ENCODE measurements around the gene DET1.
"Not testable (repeated sequence)": the region's sequence is repeated elsewhere in the genome, so short reads cannot be mapped to it uniquely, and the experiment has no call there.

The DET1 gene

GRCh38 chr15:88539441-88539840, 7.0 kb downstream of the DET1 start:
- Histone ChIP-seq H3K4me1 (ENCODE audit: control insufficient read depth, insufficient read depth, low read length) (peaks cover 2% of the 10 kb centered on the region), H3K27me3 (replicated peaks; ENCODE audit: control insufficient read depth, insufficient read depth, low read length) (no peaks in the 10 kb centered on the region), H3K9ac (ENCODE audit: low read length) (no peak overlapping the region), H3K9me3 (ENCODE audit: control insufficient read depth, low read length) (no peaks in the 10 kb centered on the region), H3K36me3 (ENCODE audit: control insufficient read depth, insufficient read depth, low read length, severe bottlenecking) (no peaks in the 10 kb centered on the region), H3K4me3 (ENCODE audit: low read length) (no peak overlapping the region)
- DNase-seq (ENCODE audit: low read depth): no peak

DNA sequence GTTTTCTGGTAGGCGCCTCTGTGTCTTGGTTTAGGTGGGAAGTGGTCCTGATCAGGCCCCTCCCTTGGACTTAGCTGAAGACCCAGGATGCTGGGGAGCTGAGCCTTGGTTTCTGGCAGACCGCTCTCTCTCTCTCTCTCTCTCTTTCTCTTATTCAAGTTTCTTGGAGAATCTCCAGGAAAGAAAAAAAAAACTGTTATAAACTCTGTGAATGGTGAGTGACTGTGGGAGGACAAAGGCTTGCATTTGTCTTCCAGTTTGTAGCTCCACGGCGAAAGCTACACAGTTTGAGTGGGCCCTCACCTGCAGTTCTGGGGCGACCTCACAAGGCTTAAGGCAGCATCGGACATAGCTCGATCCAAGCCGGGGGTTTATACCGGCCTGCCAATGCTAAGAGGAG, 7.5 kb downstream of the DET1 start:
- no peaks in the 10 kb centered on the region for H3K36me3 ChIP-seq (ENCODE audit: control insufficient read depth, insufficient read depth, low read length, severe bottlenecking)
- no peak overlapping the region for H3K9ac ChIP-seq (ENCODE audit: low read length)
- DNase-seq (ENCODE audit: low read depth): no peak
- no peaks in the 10 kb centered on the region for H3K27me3 ChIP-seq (replicated peaks; ENCODE audit: control insufficient read depth, insufficient read depth, low read length)
- peaks cover 2% of the 10 kb centered on the region for H3K4me1 ChIP-seq (ENCODE audit: control insufficient read depth, insufficient read depth, low read length)
- H3K9me3 ChIP-seq (ENCODE audit: control insufficient read depth, low read length): no peaks in the 10 kb centered on the region
- no peak overlapping the region for H3K4me3 ChIP-seq (ENCODE audit: low read length)

- Histone ChIP-seq H3K36me3 (ENCODE audit: control insufficient read depth, insufficient read depth, low read length, severe bottlenecking) (no peaks in the 10 kb centered on the region), H3K9ac (ENCODE audit: low read length) (no peak overlapping the region), H3K4me1 (ENCODE audit: control insufficient read depth, insufficient read depth, low read length) (peaks cover 2% of the 10 kb centered on the region), H3K4me3 (ENCODE audit: low read length) (no peak overlapping the region), H3K9me3 (ENCODE audit: control insufficient read depth, low read length) (no peaks in the 10 kb centered on the region), H3K27me3 (replicated peaks; ENCODE audit: control insufficient read depth, insufficient read depth, low read length) (no peaks in the 10 kb centered on the region)
- DNase-seq (ENCODE audit: low read depth): no peak
Measured at GRCh38 chr15:88537591-88538317, 8.7 kb downstream of the DET1 start.

GRCh38 chr15:88535607-88536313, 10.7 kb downstream of the DET1 start:
- Histone ChIP-seq H3K27me3 (replicated peaks; ENCODE audit: control insufficient read depth, insufficient read depth, low read length) (no peaks in the 10 kb centered on the region), H3K4me1 (ENCODE audit: control insufficient read depth, insufficient read depth, low read length) (no peaks in the 10 kb centered on the region), H3K9ac (ENCODE audit: low read length) (no peak overlapping the region), H3K36me3 (ENCODE audit: control insufficient read depth, insufficient read depth, low read length, severe bottlenecking) (peaks cover 8% of the 10 kb centered on the region), H3K9me3 (ENCODE audit: control insufficient read depth, low read length) (no peaks in the 10 kb centered on the region), H3K4me3 (ENCODE audit: low read length) (no peak overlapping the region)
- DNase-seq (ENCODE audit: low read depth): no peak

- Histone ChIP-seq H3K9ac (ENCODE audit: low read length) (no peak overlapping the region), H3K27me3 (replicated peaks; ENCODE audit: control insufficient read depth, insufficient read depth, low read length) (no peaks in the 10 kb centered on the region), H3K4me1 (ENCODE audit: control insufficient read depth, insufficient read depth, low read length) (no peaks in the 10 kb centered on the region), H3K4me3 (ENCODE audit: low read length) (no peak overlapping the region), H3K9me3 (ENCODE audit: control insufficient read depth, low read length) (no peaks in the 10 kb centered on the region), H3K36me3 (ENCODE audit: control insufficient read depth, insufficient read depth, low read length, severe bottlenecking) (peaks cover 14% of the 10 kb centered on the region)
- DNase-seq (ENCODE audit: low read depth): no peak
Measured at GRCh38 chr15:88535100-88535499, 11.4 kb downstream of the DET1 start.

DNA sequence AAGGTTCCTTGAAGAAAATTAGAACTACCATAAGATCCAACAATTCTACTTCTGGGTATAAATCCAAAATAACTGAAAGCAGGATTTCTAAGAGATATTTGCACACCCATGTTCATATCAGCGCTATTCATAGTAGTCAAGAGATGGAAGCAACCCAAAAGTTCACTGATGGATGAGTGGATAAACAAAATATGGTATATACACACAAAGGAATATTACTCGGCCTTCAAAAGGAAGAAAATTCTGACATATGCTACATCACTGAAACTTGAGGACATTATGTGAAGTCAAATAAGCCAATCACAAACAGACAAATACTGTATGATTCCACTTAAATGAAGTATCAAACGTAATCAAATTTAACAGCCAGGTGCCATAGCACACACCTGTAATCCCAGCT, 13.1 kb downstream of the DET1 start:
- no peak for DNase-seq (ENCODE audit: low read depth)
- Histone ChIP-seq H3K9me3 (ENCODE audit: control insufficient read depth, low read length) (no peaks in the 10 kb centered on the region), H3K4me1 (ENCODE audit: control insufficient read depth, insufficient read depth, low read length) (no peaks in the 10 kb centered on the region), H3K27me3 (replicated peaks; ENCODE audit: control insufficient read depth, insufficient read depth, low read length) (no peaks in the 10 kb centered on the region), H3K9ac (ENCODE audit: low read length) (no peak overlapping the region), H3K36me3 (ENCODE audit: control insufficient read depth, insufficient read depth, low read length, severe bottlenecking) (peaks cover 18% of the 10 kb centered on the region), H3K4me3 (ENCODE audit: low read length) (no peak overlapping the region)

GRCh38 chr15:88529021-88529630, 17.4 kb downstream of the DET1 start:
- H3K36me3 ChIP-seq (ENCODE audit: control insufficient read depth, insufficient read depth, low read length, severe bottlenecking): peaks cover 36% of the 10 kb centered on the region
- no peaks in the 10 kb centered on the region for H3K27me3 ChIP-seq (replicated peaks; ENCODE audit: control insufficient read depth, insufficient read depth, low read length)
- DNase-seq (ENCODE audit: low read depth): peak; percentile 35
- H3K4me3 ChIP-seq (ENCODE audit: low read length): no peak overlapping the region
- no peaks in the 10 kb centered on the region for H3K9me3 ChIP-seq (ENCODE audit: control insufficient read depth, low read length)
- no peak overlapping the region for H3K9ac ChIP-seq (ENCODE audit: low read length)
- no peaks in the 10 kb centered on the region for H3K4me1 ChIP-seq (ENCODE audit: control insufficient read depth, insufficient read depth, low read length)

GRCh38 chr15:88526247-88526879, 20.1 kb downstream of the DET1 start:
- H3K36me3 ChIP-seq (ENCODE audit: control insufficient read depth, insufficient read depth, low read length, severe bottlenecking): peaks cover 40% of the 10 kb centered on the region
- DNase-seq (ENCODE audit: low read depth): no peak

DNA sequence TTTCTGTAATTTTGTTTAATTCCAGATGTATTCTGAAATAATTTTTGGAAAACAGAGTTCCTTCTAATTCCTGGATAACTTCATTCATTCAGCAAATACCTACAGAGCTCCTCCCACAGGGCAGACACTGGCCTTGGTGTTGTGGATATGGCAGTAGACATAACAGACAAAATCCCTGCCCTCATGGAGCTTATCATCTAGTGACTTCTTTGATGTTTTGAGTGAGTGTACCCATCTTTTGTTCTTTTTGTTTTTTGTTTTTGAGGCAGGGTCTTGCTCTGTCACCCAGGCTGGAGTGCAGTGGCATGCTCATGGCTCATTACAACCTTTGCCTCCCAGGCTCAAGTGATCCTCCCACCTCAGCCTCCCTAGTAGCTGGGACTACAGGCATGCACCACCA, 21.1 kb downstream of the DET1 start:
- no peak for DNase-seq (ENCODE audit: low read depth)
- Histone ChIP-seq H3K4me1 (ENCODE audit: control insufficient read depth, insufficient read depth, low read length) (no peaks in the 10 kb centered on the region), H3K36me3 (ENCODE audit: control insufficient read depth, insufficient read depth, low read length, severe bottlenecking) (peaks cover 31% of the 10 kb centered on the region), H3K4me3 (ENCODE audit: low read length) (no peak overlapping the region), H3K9me3 (ENCODE audit: control insufficient read depth, low read length) (no peaks in the 10 kb centered on the region), H3K27me3 (replicated peaks; ENCODE audit: control insufficient read depth, insufficient read depth, low read length) (no peaks in the 10 kb centered on the region), H3K9ac (ENCODE audit: low read length) (no peak overlapping the region)

More at GRCh38 chr15:88526247-88526879, 20.1 kb downstream of the DET1 start:
- no peak overlapping the region for H3K4me3 ChIP-seq (ENCODE audit: low read length)
- H3K4me1 ChIP-seq (ENCODE audit: control insufficient read depth, insufficient read depth, low read length): no peaks in the 10 kb centered on the region
- no peak overlapping the region for H3K9ac ChIP-seq (ENCODE audit: low read length)
- H3K9me3 ChIP-seq (ENCODE audit: control insufficient read depth, low read length): no peaks in the 10 kb centered on the region
- no peaks in the 10 kb centered on the region for H3K27me3 ChIP-seq (replicated peaks; ENCODE audit: control insufficient read depth, insufficient read depth, low read length)

DNA sequence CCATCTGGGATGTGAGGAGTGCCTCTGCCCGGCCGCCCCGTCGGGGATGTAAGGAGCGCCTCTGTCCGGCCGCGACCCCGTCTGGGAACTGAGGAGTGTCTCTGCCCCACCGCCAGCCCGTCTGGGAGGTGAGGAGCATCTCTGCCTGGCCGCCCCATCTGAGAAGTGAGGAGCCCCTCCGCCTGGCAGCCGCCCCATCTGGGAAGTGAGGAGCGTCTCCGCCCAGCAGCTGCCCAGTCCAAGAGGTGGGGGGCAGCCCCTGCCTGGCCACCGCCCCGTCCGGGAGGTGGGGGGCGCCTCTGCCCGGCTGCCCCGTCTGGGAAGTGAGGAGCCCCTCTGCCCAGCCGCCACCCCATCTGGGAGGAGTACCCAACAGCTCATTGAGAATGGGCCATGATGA, 22.4 kb downstream of the DET1 start:
- H3K27me3 ChIP-seq (replicated peaks; ENCODE audit: control insufficient read depth, insufficient read depth, low read length); H3K9me3 ChIP-seq (ENCODE audit: control insufficient read depth, low read length); H3K4me3 ChIP-seq (ENCODE audit: low read length); H3K9ac ChIP-seq (ENCODE audit: low read length); H3K4me1 ChIP-seq (ENCODE audit: control insufficient read depth, insufficient read depth, low read length); DNase-seq (ENCODE audit: low read depth): not testable (repeated sequence)
- H3K36me3 ChIP-seq (ENCODE audit: control insufficient read depth, insufficient read depth, low read length, severe bottlenecking): peaks cover 25% of the 10 kb centered on the region

- no peak for DNase-seq (ENCODE audit: low read depth)
- Histone ChIP-seq H3K27me3 (replicated peaks; ENCODE audit: control insufficient read depth, insufficient read depth, low read length) (no peaks in the 10 kb centered on the region), H3K4me1 (ENCODE audit: control insufficient read depth, insufficient read depth, low read length) (no peaks in the 10 kb centered on the region), H3K36me3 (ENCODE audit: control insufficient read depth, insufficient read depth, low read length, severe bottlenecking) (peaks cover 13% of the 10 kb centered on the region), H3K4me3 (ENCODE audit: low read length) (no peak overlapping the region), H3K9ac (ENCODE audit: low read length) (no peak overlapping the region), H3K9me3 (ENCODE audit: control insufficient read depth, low read length) (no peaks in the 10 kb centered on the region)
Measured at GRCh38 chr15:88518903-88519302, 27.6 kb downstream of the DET1 start.

Data from adipocyte (in vitro differentiated cells).